Epithelial cell of prostate (primary cell): Measurements from ENCODE around the gene WFDC12.

Source experiments
- DNase-seq: peaks from one replicate; pipeline ENCODE4 v3.0.0-alpha.2; 2011; ENCODE audit warnings: low read depth, low spot score
- H3K27ac ChIP-seq: fragments of 450-650 bp; 2 replicates; pipeline ENCODE4 v1.5.1; 2017; ENCODE audit warnings: mild to moderate bottlenecking

WFDC12 gene

GRCh38 chr20:45094864-45095574 lies 29.2 kb downstream of the WFDC12 start:
- no peak for DNase-seq
- no peak overlapping the region for H3K27ac ChIP-seq

GRCh38 chr20:45094201-45094600 lies 30.1 kb downstream of the WFDC12 start:
- no peak overlapping the region for H3K27ac ChIP-seq
- no peak for DNase-seq

- no peak overlapping the region for H3K27ac ChIP-seq
- no peak for DNase-seq
These were observed 31.4 kb downstream of the WFDC12 start for GRCh38 chr20:45092898-45093297.

- no peak for DNase-seq
- no peak overlapping the region for H3K27ac ChIP-seq
These were observed 32.9 kb downstream of the WFDC12 start for GRCh38 chr20:45091366-45091765.

- peak overlapping the region; percentile 12 for H3K27ac ChIP-seq
- DNase-seq, result no peak
These were observed 33.8 kb downstream of the WFDC12 start for GRCh38 chr20:45090481-45090880.

GRCh38 chr20:45088247-45088646 lies 36.0 kb downstream of the WFDC12 start:
- peak overlapping the region; percentile 95 for H3K27ac ChIP-seq
- DNase-seq, result peak; percentile 33

- peak overlapping the region; percentile 95 for H3K27ac ChIP-seq
These were observed 36.5 kb downstream of the WFDC12 start for GRCh38 chr20:45087814-45088213.

GRCh38 chr20:45087097-45087790 lies 37.0 kb downstream of the WFDC12 start:
- peak overlapping the region; percentile 95 for H3K27ac ChIP-seq
- no peak for DNase-seq

More at GRCh38 chr20:45087814-45088213, 36.5 kb downstream of the WFDC12 start:
- no peak for DNase-seq

- H3K27ac ChIP-seq, result no peak overlapping the region
- DNase-seq, result no peak
These were observed 38.4 kb downstream of the WFDC12 start for GRCh38 chr20:45085867-45086266.

GRCh38 chr20:45085289-45085688 lies 39.0 kb downstream of the WFDC12 start:
- no peak for DNase-seq

GRCh38 chr20:45083127-45083526 lies 41.1 kb downstream of the WFDC12 start:
- no peak for DNase-seq
- no peak overlapping the region for H3K27ac ChIP-seq

More at GRCh38 chr20:45085289-45085688, 39.0 kb downstream of the WFDC12 start:
- no peak overlapping the region for H3K27ac ChIP-seq

GRCh38 chr20:45082468-45082867 lies 41.8 kb downstream of the WFDC12 start:
- H3K27ac ChIP-seq, result no peak overlapping the region
- DNase-seq, result no peak

GRCh38 chr20:45080867-45081624 lies 43.2 kb downstream of the WFDC12 start:
- DNase-seq, result no peak

GRCh38 chr20:45077559-45077958 lies 46.7 kb downstream of the WFDC12 start:
- DNase-seq, result no peak
- no peak overlapping the region for H3K27ac ChIP-seq

More at GRCh38 chr20:45080867-45081624, 43.2 kb downstream of the WFDC12 start:
- no peak overlapping the region for H3K27ac ChIP-seq
